Panc1 (cell line): ENCODE measurements around the gene RFPL2. TPM values are rescaled to one million over a fixed set of nuclear protein-coding genes. Genes with fewer than 3 reads are reported as not detected.
"Not testable (repeated sequence)": the region's sequence is repeated elsewhere in the genome, so short reads cannot be mapped to it uniquely, and the experiment has no call there.

Experiments used
- ATAC-seq: fragments of 200-7000 bp; cut with Tn5 transposase; 2 replicates; pipeline ENCODE4 v1.9.1; 2020; ENCODE audit warnings: mild to moderate bottlenecking, moderate library complexity
- BruUV-seq: library from RNA; stranded (reverse); fragments of 400-500 nt; replicated peaks from 2 replicates; lab custom pipeline; 2021; lab: Mats Ljungman, UMichigan
- CTCF ChIA-PET: fragments of 300-600 bp; sonication (Branson Sonifier 250); formaldehyde crosslinking; loops from one replicate; lab custom pipeline; 2022; ENCODE audit warnings: antibody characterized with exemption; lab: Charles Lee
- POLR2A ChIA-PET: fragments of 300-600 bp; sonication (Branson Sonifier 250); formaldehyde crosslinking; loops from one replicate; lab custom pipeline; 2022; ENCODE audit warnings: antibody characterized with exemption; lab: Charles Lee
- DNase-seq: peaks from one replicate; pipeline ENCODE4 v3.0.0-alpha.2; 2010; ENCODE audit warnings: low read depth, low spot score
- H3K27ac ChIP-seq: 2 replicates; pipeline ENCODE4 v1.5.1; 2011; ENCODE audit warnings: mild to moderate bottlenecking, low read length, inconsistent platforms
- H3K27me3 ChIP-seq: fragments of 200-500 bp; sonication (Bioruptor generic); 2 replicates; pipeline ENCODE4 v1.6.0; 2014; ENCODE audit warnings: low read length, inconsistent platforms; ENCODE audit not compliant: control insufficient read depth, insufficient read depth
- H3K36me3 ChIP-seq: fragments of 200-500 bp; sonication (Bioruptor generic); 2 replicates; pipeline ENCODE4 v1.5.1; 2014; ENCODE audit warnings: inconsistent platforms, mild to moderate bottlenecking, low read length, moderate library complexity; ENCODE audit not compliant: control insufficient read depth, insufficient read depth
- H3K4me1 ChIP-seq: 2 replicates; pipeline ENCODE4 v1.5.1; 2011; ENCODE audit warnings: inconsistent platforms, mild to moderate bottlenecking, low read length, moderate library complexity; ENCODE audit not compliant: control insufficient read depth, insufficient read depth
- H3K4me3 ChIP-seq, 2 experiments: 2 replicates each; pipeline ENCODE4 v1.5.1; 2011 to 2012; ENCODE audit warnings: low read depth in 2 of 2, low read length in 2 of 2, mild to moderate bottlenecking in 2 of 2, inconsistent platforms in 1 of 2, moderate library complexity in 1 of 2
- H3K9me3 ChIP-seq: fragments of 200-500 bp; sonication (Bioruptor generic); 2 replicates; pipeline ENCODE4 v1.5.1; 2014; ENCODE audit warnings: low read depth, mild to moderate bottlenecking, inconsistent platforms, low read length, moderate library complexity; ENCODE audit not compliant: control insufficient read depth, insufficient read depth
- POLR2AphosphoS5 ChIP-seq: IDR thresholded peaks from 2 replicates; pipeline ENCODE4 v1.6.1; 2012; ENCODE audit warnings: mild to moderate bottlenecking, low read depth, low read length, moderate library complexity
- SIN3A ChIP-seq: IDR thresholded peaks from 2 replicates; pipeline ENCODE4 v1.6.1; 2012; ENCODE audit warnings: low read depth, mild to moderate bottlenecking, low read length, moderate library complexity, borderline replicate concordance; ENCODE audit not compliant: insufficient read depth
- TCF7L2 ChIP-seq: IDR thresholded peaks from 2 replicates; pipeline ENCODE4 v1.6.1; 2011; ENCODE audit warnings: mild to moderate bottlenecking, low read depth, low read length, inconsistent platforms
- in situ Hi-C: cut with HindIII; loops from 2 replicates; pipeline ENCODE4 v1.10.0; 2016; ENCODE audit warnings: low sequenced_read_pairs, low pct_unique_long_range_greater_than_20kb
- intact Hi-C: fragments of 100-400 bp; cut with micrococcal nuclease; formaldehyde crosslinking; loops from one replicate; pipeline ENCODE4 v1.10.0; 2022; ENCODE audit not compliant: unreplicated experiment
- total RNA-seq: library from RNA; stranded (reverse); gene quantifications from one replicate; pipeline ENCODE4 v1.2.1, GENCODE V29; 2021; ENCODE audit not compliant: unreplicated experiment
- TF ChIP-seq, protein P1 (sequence below): fragments of 450-650 bp; IDR thresholded peaks from 2 replicates; pipeline ENCODE4 v1.5.1; 2017; ENCODE audit warnings: mild to moderate bottlenecking
- TF ChIP-seq, protein P2 (sequence below), 2 experiments: IDR thresholded peaks; 2 replicates each; pipeline ENCODE4 v1.6.1; 2011 to 2012; ENCODE audit warnings: low read depth in 2 of 2, control low read depth in 1 of 2, low read length in 1 of 2, mild to moderate bottlenecking in 1 of 2, moderate library complexity in 1 of 2; ENCODE audit not compliant: insufficient read depth in 1 of 2

The RFPL2 gene
- total RNA-seq, 1 experiment from 2014 or later: not detected

DNA sequence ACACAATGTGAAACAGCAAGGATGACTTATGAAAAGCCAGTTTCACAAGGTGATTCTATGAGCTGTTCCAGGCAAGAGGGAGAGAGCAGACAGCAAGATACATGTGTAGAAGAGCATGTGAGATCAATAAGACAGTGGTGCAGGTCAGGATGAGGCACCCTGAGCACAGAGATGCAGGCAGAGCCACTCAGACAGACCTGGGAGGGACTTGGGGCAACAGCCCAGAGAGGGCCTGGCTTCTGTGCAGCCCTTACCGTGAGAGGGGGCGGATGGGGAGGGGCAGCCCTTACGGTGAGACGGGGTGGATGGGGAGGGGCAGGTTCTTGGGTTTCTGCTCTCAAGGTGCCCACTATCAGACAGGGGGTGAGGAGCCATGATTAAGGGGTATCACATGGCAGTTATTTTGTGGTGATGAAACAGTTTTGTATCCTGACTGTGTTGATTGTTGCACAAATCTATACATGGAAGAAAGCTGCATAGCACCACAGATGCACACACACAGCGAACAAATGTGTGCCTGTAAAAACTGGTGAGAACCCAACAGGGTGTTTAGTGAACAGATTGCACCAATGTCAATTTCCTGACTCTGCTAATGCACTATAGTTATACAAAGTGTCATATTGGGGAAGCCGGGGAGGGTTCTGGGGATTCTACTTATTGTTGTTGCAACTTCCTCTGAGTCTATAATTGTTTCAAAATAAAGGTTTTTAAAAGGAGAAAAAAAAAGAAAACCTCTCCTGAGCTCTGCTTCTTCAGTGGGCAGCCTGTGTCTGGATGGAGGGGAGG, 40.6 kb downstream of the RFPL2 start:
- in situ Hi-C loops (no loop called here), intact Hi-C loops (no loop called here)
- TF ChIP-seq TCF7L2 (no peak), SIN3A (no peak), POLR2AphosphoS5 (no peak)
- TF ChIP-seq, protein P1, sequence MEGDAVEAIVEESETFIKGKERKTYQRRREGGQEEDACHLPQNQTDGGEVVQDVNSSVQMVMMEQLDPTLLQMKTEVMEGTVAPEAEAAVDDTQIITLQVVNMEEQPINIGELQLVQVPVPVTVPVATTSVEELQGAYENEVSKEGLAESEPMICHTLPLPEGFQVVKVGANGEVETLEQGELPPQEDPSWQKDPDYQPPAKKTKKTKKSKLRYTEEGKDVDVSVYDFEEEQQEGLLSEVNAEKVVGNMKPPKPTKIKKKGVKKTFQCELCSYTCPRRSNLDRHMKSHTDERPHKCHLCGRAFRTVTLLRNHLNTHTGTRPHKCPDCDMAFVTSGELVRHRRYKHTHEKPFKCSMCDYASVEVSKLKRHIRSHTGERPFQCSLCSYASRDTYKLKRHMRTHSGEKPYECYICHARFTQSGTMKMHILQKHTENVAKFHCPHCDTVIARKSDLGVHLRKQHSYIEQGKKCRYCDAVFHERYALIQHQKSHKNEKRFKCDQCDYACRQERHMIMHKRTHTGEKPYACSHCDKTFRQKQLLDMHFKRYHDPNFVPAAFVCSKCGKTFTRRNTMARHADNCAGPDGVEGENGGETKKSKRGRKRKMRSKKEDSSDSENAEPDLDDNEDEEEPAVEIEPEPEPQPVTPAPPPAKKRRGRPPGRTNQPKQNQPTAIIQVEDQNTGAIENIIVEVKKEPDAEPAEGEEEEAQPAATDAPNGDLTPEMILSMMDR: no peak
- TF ChIP-seq, protein P2, sequence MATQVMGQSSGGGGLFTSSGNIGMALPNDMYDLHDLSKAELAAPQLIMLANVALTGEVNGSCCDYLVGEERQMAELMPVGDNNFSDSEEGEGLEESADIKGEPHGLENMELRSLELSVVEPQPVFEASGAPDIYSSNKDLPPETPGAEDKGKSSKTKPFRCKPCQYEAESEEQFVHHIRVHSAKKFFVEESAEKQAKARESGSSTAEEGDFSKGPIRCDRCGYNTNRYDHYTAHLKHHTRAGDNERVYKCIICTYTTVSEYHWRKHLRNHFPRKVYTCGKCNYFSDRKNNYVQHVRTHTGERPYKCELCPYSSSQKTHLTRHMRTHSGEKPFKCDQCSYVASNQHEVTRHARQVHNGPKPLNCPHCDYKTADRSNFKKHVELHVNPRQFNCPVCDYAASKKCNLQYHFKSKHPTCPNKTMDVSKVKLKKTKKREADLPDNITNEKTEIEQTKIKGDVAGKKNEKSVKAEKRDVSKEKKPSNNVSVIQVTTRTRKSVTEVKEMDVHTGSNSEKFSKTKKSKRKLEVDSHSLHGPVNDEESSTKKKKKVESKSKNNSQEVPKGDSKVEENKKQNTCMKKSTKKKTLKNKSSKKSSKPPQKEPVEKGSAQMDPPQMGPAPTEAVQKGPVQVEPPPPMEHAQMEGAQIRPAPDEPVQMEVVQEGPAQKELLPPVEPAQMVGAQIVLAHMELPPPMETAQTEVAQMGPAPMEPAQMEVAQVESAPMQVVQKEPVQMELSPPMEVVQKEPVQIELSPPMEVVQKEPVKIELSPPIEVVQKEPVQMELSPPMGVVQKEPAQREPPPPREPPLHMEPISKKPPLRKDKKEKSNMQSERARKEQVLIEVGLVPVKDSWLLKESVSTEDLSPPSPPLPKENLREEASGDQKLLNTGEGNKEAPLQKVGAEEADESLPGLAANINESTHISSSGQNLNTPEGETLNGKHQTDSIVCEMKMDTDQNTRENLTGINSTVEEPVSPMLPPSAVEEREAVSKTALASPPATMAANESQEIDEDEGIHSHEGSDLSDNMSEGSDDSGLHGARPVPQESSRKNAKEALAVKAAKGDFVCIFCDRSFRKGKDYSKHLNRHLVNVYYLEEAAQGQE (IDR thresholded peaks at IDR 0.05; ENCODE audit: insufficient read depth in 1 of 2, low read depth in 2 of 2, low read length in 1 of 2): no peak
- DNase-seq (no peak), ATAC-seq (no peak)
- BruUV-seq: no TSS peak
- ChIA-PET CTCF (no interaction called here), POLR2A (no interaction called here)
- Histone ChIP-seq H3K27ac (no peak overlapping the region), H3K27me3 (peaks cover 5% of the 10 kb centered on the region), H3K36me3 (no peaks in the 10 kb centered on the region), H3K4me1 (no peaks in the 10 kb centered on the region), H3K4me3 (no peak overlapping the region), H3K9me3 (no peaks in the 10 kb centered on the region)

DNA sequence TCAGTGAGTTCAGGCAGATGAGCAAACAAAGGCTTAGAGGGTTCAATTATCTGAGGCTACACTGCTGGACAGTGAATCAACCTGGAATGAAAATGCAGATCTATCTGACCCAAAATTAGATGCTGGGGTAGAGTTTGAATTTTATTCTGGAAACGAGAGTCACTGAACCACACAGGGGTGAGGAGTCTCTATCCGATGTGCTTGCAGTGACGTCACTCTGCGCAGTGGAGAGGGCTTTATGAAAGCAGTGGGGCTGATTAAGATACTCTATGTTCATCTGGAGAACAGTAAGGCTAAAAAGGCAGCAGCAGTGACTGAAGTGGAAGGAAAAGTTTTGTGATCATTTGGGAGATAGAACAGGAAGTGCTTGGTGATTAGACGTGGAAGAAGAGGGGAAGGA, 44.5 kb downstream of the RFPL2 start:
- intact Hi-C loops, H3K4me1 ChIP-seq, POLR2A ChIA-PET, H3K4me3 ChIP-seq, DNase-seq, H3K9me3 ChIP-seq, H3K36me3 ChIP-seq, BruUV-seq, H3K27ac ChIP-seq, in situ Hi-C loops, H3K27me3 ChIP-seq, ATAC-seq, CTCF ChIA-PET: not testable (repeated sequence)
